GM23338 (cell line): ENCODE measurements around the gene GRAMD1B. TPM values are rescaled to one million over a fixed set of nuclear protein-coding genes. Genes with fewer than 3 reads are reported as not detected.
A peak's percentile ranks its signal among the peaks of the same experiment; 100 is the strongest.
"Not testable (repeated sequence)": the region's sequence is repeated elsewhere in the genome, so short reads cannot be mapped to it uniquely, and the experiment has no call there.

Experiments used
- ATAC-seq: fragments of 200-7000 bp; cut with Tn5 transposase; 3 replicates; pipeline ENCODE4 v1.9.1; 2020
- DNase-seq: peaks from one replicate; pipeline ENCODE4 v3.0.0-alpha.2; 2015; ENCODE audit warnings: low spot score
- H2AFZ ChIP-seq: fragments of 200-600 bp; sonication (generic); 2 replicates; pipeline ENCODE4 v1.8.0; 2016; ENCODE audit warnings: antibody characterized with exemption, mild to moderate bottlenecking, moderate library complexity
- H3F3A ChIP-seq: fragments of 200-600 bp; sonication (generic); replicated peaks from 2 replicates; pipeline ENCODE4 v1.8.0; 2017; ENCODE audit warnings: antibody characterized with exemption, mixed run types, low read depth
- H3K27ac ChIP-seq: fragments of 200-600 bp; sonication (generic); 2 replicates; pipeline ENCODE4 v1.6.1; 2016; ENCODE audit warnings: low read depth
- H3K27me3 ChIP-seq: fragments of 200-600 bp; sonication (generic); 2 replicates; pipeline ENCODE4 v1.8.0; 2016; ENCODE audit warnings: mild to moderate bottlenecking, mixed run types, moderate library complexity; ENCODE audit not compliant: insufficient read depth
- H3K36me3 ChIP-seq: fragments of 200-600 bp; sonication (generic); 2 replicates; pipeline ENCODE4 v1.8.0; 2016; ENCODE audit warnings: mild to moderate bottlenecking; ENCODE audit not compliant: insufficient read depth
- H3K4me1 ChIP-seq: fragments of 200-600 bp; sonication (generic); 2 replicates; pipeline ENCODE4 v1.8.0; 2016; ENCODE audit warnings: mild to moderate bottlenecking, moderate library complexity; ENCODE audit not compliant: insufficient read depth
- H3K4me2 ChIP-seq: fragments of 200-600 bp; sonication (generic); 2 replicates; pipeline ENCODE4 v1.7.1; 2017; ENCODE audit warnings: mixed run types
- H3K4me3 ChIP-seq: fragments of 200-600 bp; sonication (generic); 2 replicates; pipeline ENCODE4 v1.6.1; 2016; ENCODE audit warnings: mixed run types
- H3K79me2 ChIP-seq: fragments of 200-600 bp; sonication (generic); replicated peaks from 2 replicates; pipeline ENCODE4 v1.8.0; 2017; ENCODE audit warnings: mild to moderate bottlenecking; ENCODE audit not compliant: insufficient read depth
- H3K9me2 ChIP-seq: fragments of 200-600 bp; sonication (generic); 2 replicates; pipeline ENCODE4 v1.8.0; 2017; ENCODE audit not compliant: insufficient read depth
- H4K20me1 ChIP-seq: fragments of 200-600 bp; sonication (generic); replicated peaks from 2 replicates; pipeline ENCODE4 v1.8.0; 2017; ENCODE audit warnings: mild to moderate bottlenecking; ENCODE audit not compliant: insufficient read depth
- H3K27ac Mint-ChIP-seq: 2 replicates; pipeline ENCODE4 v1.8.0; 2020; ENCODE audit warnings: inconsistent platforms, mild to moderate bottlenecking, moderate library complexity, mixed read lengths
- H3K27me3 Mint-ChIP-seq: 3 replicates; pipeline ENCODE4 v1.8.0; 2022; ENCODE audit warnings: low read depth, mild to moderate bottlenecking, moderate library complexity, mixed read lengths, inconsistent platforms; ENCODE audit not compliant: insufficient read depth, poor library complexity
- H3K36me3 Mint-ChIP-seq: 3 replicates; pipeline ENCODE4 v1.8.0; 2021; ENCODE audit warnings: low read depth, mild to moderate bottlenecking, inconsistent platforms, moderate library complexity, mixed read lengths
- H3K4me1 Mint-ChIP-seq: 3 replicates; pipeline ENCODE4 v1.8.0; 2020; ENCODE audit warnings: mild to moderate bottlenecking, inconsistent platforms, mixed read lengths
- H3K4me3 Mint-ChIP-seq: 3 replicates; pipeline ENCODE4 v1.8.0; 2021; ENCODE audit warnings: moderate library complexity, mild to moderate bottlenecking, inconsistent platforms, mixed read lengths
- H3K9me3 Mint-ChIP-seq: 3 replicates; pipeline ENCODE4 v1.8.0; 2020; ENCODE audit warnings: moderate library complexity, mild to moderate bottlenecking, inconsistent platforms, mixed read lengths
- EZH2 ChIP-seq: fragments of 200-600 bp; sonication (generic); IDR thresholded peaks from one replicate; pipeline ENCODE4 v1.8.0; 2017; ENCODE audit warnings: antibody characterized with exemption, mild to moderate bottlenecking, low read depth; ENCODE audit not compliant: unreplicated experiment
- EZH2phosphoT487 ChIP-seq: fragments of 200-600 bp; sonication (generic); IDR thresholded peaks from one replicate; pipeline ENCODE4 v1.8.1; 2018; ENCODE audit warnings: antibody characterized with exemption; ENCODE audit not compliant: unreplicated experiment
- POLR2AphosphoS5 ChIP-seq: IDR thresholded peaks from 2 replicates; pipeline ENCODE4 v1.6.1; 2016; ENCODE audit warnings: antibody characterized with exemption, low read depth
- polyA plus RNA-seq: library from polyadenylated mRNA; unstranded; fragments of >200 nt; fragmentation: Nextera tagmentation; extraction: Ambion mirVana; gene quantifications from 2 replicates; pipeline ENCODE4 v1.2.1, GENCODE V29; 2016
- total RNA-seq: library from RNA; depleted of rRNA; stranded (reverse); fragments of >200 nt; shearing (Covaris generic); gene quantifications from 2 replicates; pipeline ENCODE4 v1.2.3, GENCODE V29; 2014
- TF ChIP-seq, protein P1 (sequence below): fragments of 250-450 bp; sonication (Bioruptor Pico); IDR thresholded peaks from 2 replicates; pipeline ENCODE4 v1.5.0; 2020; ENCODE audit warnings: mild to moderate bottlenecking, moderate library complexity
- TF ChIP-seq, protein P2 (sequence below): IDR thresholded peaks from 2 replicates; pipeline ENCODE4 v1.6.1; 2016; ENCODE audit warnings: antibody characterized with exemption
- TF ChIP-seq, protein P3 (sequence below), 2 experiments: fragments of 200-600 bp in 1 of 2; sonication (generic) in 1 of 2; conservative IDR thresholded peaks; 2 replicates each; pipeline versions ENCODE4 v1.5.1 to v1.6.1; 2016 to 2017; ENCODE audit warnings: antibody characterized with exemption in 2 of 2, low read depth in 2 of 2, mild to moderate bottlenecking in 2 of 2, moderate library complexity in 1 of 2

The GRAMD1B gene
- total and polyA plus RNA-seq, 2 experiments from 2014 or later = 3.7 to 24.3 TPM

DNA sequence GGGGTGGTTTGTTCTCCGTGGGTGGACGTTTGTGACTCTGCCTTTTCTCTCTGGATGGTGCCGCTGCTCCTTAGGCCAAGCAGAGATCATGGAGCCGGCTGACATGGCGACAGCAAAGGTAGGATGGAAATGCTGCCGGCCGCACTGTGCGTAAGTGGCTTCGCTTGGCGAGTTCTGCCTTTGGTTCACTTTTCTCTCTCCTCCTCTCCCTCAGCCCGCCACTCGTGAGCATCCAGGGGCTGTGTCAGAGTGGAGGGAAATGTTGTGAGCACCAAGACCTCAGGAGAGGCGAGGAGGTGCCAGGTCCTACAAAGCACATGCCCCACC, 80.5 kb downstream of the GRAMD1B start (continued):
- TF ChIP-seq, protein P1, sequence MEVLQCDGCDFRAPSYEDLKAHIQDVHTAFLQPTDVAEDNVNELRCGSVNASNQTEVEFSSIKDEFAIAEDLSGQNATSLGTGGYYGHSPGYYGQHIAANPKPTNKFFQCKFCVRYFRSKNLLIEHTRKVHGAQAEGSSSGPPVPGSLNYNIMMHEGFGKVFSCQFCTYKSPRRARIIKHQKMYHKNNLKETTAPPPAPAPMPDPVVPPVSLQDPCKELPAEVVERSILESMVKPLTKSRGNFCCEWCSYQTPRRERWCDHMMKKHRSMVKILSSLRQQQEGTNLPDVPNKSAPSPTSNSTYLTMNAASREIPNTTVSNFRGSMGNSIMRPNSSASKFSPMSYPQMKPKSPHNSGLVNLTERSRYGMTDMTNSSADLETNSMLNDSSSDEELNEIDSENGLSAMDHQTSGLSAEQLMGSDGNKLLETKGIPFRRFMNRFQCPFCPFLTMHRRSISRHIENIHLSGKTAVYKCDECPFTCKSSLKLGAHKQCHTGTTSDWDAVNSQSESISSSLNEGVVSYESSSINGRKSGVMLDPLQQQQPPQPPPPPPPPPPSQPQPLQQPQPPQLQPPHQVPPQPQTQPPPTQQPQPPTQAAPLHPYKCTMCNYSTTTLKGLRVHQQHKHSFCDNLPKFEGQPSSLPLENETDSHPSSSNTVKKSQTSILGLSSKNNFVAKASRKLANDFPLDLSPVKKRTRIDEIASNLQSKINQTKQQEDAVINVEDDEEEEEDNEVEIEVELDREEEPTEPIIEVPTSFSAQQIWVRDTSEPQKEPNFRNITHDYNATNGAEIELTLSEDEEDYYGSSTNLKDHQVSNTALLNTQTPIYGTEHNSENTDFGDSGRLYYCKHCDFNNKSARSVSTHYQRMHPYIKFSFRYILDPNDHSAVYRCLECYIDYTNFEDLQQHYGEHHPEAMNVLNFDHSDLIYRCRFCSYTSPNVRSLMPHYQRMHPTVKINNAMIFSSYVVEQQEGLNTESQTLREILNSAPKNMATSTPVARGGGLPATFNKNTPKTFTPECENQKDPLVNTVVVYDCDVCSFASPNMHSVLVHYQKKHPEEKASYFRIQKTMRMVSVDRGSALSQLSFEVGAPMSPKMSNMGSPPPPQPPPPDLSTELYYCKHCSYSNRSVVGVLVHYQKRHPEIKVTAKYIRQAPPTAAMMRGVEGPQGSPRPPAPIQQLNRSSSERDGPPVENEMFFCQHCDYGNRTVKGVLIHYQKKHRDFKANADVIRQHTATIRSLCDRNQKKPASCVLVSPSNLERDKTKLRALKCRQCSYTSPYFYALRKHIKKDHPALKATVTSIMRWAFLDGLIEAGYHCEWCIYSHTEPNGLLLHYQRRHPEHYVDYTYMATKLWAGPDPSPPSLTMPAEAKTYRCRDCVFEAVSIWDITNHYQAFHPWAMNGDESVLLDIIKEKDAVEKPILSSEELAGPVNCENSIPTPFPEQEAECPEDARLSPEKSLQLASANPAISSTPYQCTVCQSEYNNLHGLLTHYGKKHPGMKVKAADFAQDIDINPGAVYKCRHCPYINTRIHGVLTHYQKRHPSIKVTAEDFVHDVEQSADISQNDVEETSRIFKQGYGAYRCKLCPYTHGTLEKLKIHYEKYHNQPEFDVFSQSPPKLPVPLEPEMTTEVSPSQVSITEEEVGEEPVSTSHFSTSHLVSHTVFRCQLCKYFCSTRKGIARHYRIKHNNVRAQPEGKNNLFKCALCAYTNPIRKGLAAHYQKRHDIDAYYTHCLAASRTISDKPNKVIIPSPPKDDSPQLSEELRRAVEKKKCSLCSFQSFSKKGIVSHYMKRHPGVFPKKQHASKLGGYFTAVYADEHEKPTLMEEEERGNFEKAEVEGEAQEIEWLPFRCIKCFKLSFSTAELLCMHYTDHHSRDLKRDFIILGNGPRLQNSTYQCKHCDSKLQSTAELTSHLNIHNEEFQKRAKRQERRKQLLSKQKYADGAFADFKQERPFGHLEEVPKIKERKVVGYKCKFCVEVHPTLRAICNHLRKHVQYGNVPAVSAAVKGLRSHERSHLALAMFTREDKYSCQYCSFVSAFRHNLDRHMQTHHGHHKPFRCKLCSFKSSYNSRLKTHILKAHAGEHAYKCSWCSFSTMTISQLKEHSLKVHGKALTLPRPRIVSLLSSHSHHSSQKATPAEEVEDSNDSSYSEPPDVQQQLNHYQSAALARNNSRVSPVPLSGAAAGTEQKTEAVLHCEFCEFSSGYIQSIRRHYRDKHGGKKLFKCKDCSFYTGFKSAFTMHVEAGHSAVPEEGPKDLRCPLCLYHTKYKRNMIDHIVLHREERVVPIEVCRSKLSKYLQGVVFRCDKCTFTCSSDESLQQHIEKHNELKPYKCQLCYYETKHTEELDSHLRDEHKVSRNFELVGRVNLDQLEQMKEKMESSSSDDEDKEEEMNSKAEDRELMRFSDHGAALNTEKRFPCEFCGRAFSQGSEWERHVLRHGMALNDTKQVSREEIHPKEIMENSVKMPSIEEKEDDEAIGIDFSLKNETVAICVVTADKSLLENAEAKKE (CRISPR knock-in tag) = no peak
- TF ChIP-seq, protein P2, sequence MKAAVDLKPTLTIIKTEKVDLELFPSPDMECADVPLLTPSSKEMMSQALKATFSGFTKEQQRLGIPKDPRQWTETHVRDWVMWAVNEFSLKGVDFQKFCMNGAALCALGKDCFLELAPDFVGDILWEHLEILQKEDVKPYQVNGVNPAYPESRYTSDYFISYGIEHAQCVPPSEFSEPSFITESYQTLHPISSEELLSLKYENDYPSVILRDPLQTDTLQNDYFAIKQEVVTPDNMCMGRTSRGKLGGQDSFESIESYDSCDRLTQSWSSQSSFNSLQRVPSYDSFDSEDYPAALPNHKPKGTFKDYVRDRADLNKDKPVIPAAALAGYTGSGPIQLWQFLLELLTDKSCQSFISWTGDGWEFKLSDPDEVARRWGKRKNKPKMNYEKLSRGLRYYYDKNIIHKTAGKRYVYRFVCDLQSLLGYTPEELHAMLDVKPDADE = no peak
- TF ChIP-seq POLR2AphosphoS5 (no peak), EZH2phosphoT487 (no peak)

DNA sequence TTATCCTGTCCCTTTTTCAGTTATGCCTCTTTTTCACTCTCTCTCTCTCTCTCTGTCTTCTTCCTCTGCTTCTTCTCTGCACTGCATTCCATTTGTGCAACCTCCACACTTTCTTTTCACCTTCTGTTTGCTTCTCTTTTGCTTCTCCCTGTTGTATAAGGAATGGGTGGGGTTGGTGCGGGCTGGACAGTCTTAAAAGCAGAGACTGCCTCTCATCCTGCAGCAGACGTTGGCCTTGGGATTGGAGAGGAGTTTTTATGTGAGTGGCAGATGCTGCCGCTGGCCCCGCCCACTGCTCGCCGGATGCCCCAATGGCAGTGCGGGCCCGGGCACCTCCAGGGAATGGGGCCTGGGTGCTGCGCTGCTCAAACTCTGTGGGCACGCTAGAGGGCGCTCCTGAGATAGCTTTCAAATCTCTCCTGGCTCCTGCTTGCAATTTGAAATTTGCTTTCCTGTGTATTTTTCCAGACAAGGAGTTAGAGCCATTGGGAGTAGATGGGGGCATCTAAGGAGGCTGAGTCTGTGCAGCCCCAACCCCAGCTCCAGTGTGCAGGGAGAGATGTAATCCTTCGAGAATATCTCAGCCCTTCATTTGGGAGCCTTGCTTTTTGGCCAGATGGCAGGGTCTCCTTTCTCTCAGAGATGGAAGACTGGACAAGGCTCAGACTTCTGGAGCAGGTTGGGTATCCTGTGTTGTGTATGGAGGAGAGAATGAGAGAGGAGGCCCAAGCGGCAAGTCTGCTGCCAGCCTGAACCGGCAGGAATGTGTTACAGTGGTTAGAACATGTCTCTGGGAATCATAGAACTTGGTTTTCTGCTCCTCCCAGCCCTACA, 81.2 kb downstream of the GRAMD1B start:
- H3K27ac Mint-ChIP-seq = peak overlapping the region; percentile 16; the same call in 1 of the 2 replicates
- Histone ChIP-seq H3K4me1 (peaks cover 13% of the 10 kb centered on the region), H4K20me1 (no peaks in the 10 kb centered on the region), H3K27me3 (no peaks in the 10 kb centered on the region), H3F3A (0 out of 2 replicates have a peak, but pooled peaks cover 5% of the 10 kb centered on the region), H3K4me2 (peak overlapping the region; percentile 62; the same call in 1 of the 2 replicates), H3K36me3 (no peaks in the 10 kb centered on the region), H3K27ac (no peak overlapping the region), H3K9me2 (no peaks in the 10 kb centered on the region), H3K79me2 (no peaks in the 10 kb centered on the region), H2AFZ (no peak overlapping the region), H3K4me3 (no peak overlapping the region)
- DNase-seq (peak; percentile 97), ATAC-seq (peak; percentile 93)
- no peaks in the 10 kb centered on the region for H3K36me3 Mint-ChIP-seq
- H3K27me3 Mint-ChIP-seq = peaks cover 12% of the 10 kb centered on the region
- no peaks in the 10 kb centered on the region for H3K9me3 Mint-ChIP-seq
- H3K4me3 Mint-ChIP-seq = peak overlapping the region; percentile 36; the same call in 1 of the 3 replicates
- TF ChIP-seq EZH2 = no peak
- TF ChIP-seq, protein P3, sequence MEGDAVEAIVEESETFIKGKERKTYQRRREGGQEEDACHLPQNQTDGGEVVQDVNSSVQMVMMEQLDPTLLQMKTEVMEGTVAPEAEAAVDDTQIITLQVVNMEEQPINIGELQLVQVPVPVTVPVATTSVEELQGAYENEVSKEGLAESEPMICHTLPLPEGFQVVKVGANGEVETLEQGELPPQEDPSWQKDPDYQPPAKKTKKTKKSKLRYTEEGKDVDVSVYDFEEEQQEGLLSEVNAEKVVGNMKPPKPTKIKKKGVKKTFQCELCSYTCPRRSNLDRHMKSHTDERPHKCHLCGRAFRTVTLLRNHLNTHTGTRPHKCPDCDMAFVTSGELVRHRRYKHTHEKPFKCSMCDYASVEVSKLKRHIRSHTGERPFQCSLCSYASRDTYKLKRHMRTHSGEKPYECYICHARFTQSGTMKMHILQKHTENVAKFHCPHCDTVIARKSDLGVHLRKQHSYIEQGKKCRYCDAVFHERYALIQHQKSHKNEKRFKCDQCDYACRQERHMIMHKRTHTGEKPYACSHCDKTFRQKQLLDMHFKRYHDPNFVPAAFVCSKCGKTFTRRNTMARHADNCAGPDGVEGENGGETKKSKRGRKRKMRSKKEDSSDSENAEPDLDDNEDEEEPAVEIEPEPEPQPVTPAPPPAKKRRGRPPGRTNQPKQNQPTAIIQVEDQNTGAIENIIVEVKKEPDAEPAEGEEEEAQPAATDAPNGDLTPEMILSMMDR (conservative IDR thresholded peaks at IDR 0.05; ENCODE audit: low read depth in 2 of 2) = peak; percentile 89 to 94
- H3K4me1 Mint-ChIP-seq = peaks cover 33% of the 10 kb centered on the region

DNA sequence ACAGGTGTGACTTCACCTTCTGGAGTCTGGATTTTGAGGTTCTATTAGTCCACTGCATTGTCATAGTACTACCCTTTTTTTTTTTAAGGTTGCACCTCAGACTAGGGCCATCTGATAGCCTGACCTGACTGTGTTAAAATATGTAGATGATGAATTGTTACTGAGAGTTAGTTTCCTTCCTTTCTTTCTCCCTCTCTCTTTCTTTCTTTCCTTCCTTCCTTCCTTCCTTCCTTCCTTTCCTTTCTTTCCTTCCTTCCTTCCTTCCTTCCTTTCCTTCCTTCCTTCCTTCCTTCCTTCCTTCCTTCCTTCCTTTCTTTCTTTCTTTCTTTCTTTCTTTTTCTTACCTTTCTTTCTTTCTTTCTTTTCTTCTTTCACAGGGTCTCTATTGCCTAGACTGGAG, 83.2 kb downstream of the GRAMD1B start:
- not testable (repeated sequence) for H3F3A ChIP-seq, H4K20me1 ChIP-seq, H3K36me3 ChIP-seq, H3K27ac Mint-ChIP-seq, H3K27me3 ChIP-seq, DNase-seq, H3K4me3 ChIP-seq, ATAC-seq, H3K9me2 ChIP-seq, H2AFZ ChIP-seq, H3K4me3 Mint-ChIP-seq, H3K27ac ChIP-seq, H3K9me3 Mint-ChIP-seq, H3K4me2 ChIP-seq, H3K79me2 ChIP-seq, H3K36me3 Mint-ChIP-seq
- H3K4me1 ChIP-seq = peaks cover 21% of the 10 kb centered on the region
- peaks cover 12% of the 10 kb centered on the region for H3K27me3 Mint-ChIP-seq
- peaks cover 35% of the 10 kb centered on the region for H3K4me1 Mint-ChIP-seq
